HG02970 (cell line): ENCODE measurements around the gene CYP2A6.
"Not testable (repeated sequence)": the region's sequence is repeated elsewhere in the genome, so short reads cannot be mapped to it uniquely, and the experiment has no call there.

Experiments
- ATAC-seq: cut with Tn5 transposase; IDR thresholded peaks from one replicate; pipeline ENCODE4 v1.9.1; 2021; ENCODE audit warnings: mild to moderate bottlenecking, moderate library complexity, moderate number of reproducible peaks; ENCODE audit not compliant: unreplicated experiment, low FRiP score

Gene CYP2A6

DNA sequence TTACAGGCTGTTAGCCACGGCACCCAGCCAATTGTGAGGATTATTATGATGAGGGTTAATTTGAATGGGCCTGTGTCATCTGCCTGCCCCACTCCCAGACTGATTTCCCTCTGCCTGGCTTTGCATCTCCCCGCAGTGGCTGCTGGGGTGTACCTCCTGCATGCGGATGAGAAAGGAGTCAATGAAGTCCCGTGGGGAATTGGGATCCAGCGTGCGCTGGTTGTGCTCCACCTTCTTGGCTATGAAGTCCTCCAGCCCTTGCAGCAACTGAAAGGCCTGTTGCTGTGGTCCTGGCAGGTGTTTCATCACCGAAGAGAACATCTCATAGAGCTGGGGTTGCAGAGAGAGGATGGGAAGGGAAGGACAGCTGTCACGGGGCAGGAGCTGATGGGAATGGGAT lies 3.5 kb downstream of the CYP2A6 start:
- ATAC-seq, result not testable (repeated sequence)

DNA sequence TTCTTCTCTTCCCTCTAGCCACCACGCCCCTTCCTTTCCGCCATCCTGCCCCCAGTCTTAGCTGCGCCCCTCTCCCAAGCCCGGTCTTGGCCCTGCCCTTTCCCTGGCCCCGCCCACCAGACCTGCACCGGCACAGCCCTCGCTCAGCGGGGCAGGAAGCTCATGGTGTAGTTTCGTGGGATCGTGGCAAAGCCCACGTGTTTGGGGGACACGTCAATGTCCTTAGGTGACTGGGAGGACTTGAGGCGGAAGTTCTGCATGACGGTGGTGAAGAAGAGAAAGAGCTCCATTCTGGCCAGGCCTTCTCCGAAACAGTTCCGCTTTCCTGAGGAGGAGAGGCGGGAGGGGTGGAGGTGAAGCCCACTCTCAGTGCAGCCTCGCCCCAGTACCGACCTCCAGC lies 6.6 kb downstream of the CYP2A6 start:
- not testable (repeated sequence) for ATAC-seq

- ATAC-seq, result not testable (repeated sequence)
Observed at GRCh38 chr19:40842997-40843652, 7.1 kb downstream of the CYP2A6 start.

- not testable (repeated sequence) for ATAC-seq
Observed at GRCh38 chr19:40842012-40842411, 8.2 kb downstream of the CYP2A6 start.

- not testable (repeated sequence) for ATAC-seq
Observed at GRCh38 chr19:40838477-40838876, 11.8 kb downstream of the CYP2A6 start.

- ATAC-seq, result no peak
Observed at GRCh38 chr19:40836754-40837429, 13.4 kb downstream of the CYP2A6 start.

DNA sequence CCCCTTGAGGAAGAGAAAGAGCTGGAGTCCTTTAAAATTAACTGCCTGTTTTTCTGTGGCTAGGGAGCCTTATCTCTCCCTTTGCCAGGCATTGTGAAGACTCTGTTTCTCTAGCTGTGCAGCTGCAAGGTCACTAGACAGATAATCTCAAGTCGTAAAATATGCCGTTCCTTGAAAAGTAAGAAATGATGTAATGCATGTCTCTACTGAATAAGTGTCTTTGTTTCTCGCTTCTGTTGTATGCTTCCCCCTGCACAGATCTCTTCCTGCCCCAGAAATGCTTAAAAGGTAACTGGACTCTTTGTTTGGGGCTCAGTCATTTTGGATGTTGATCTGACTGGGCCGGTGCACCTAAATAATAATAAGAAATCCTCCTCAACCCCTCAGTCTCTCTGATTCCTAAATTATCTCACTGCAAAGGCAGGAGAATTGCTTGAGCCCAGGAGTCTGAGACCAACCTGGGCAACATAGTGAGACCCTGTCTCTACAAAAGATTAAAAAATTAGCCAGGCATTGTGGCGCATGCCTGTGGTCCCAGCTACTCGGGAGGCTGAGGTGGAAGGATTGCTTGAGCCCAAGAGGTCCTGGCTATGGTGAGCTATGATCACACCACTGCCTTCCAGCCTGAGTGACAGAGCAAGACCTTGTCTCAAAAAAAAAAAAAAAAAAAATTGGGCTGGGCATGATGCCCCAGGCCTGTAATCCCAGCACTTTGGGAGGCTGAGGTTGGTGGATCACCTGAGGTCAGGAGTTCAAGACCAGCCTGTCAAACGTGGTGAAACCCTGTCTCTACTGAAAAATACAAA lies 16.3 kb downstream of the CYP2A6 start:
- not testable (repeated sequence) for ATAC-seq

GRCh38 chr19:40832431-40832790 lies 17.8 kb downstream of the CYP2A6 start:
- not testable (repeated sequence) for ATAC-seq

- no peak for ATAC-seq
Observed at GRCh38 chr19:40831502-40832430, 18.5 kb downstream of the CYP2A6 start.

GRCh38 chr19:40830741-40831140 lies 19.5 kb downstream of the CYP2A6 start:
- ATAC-seq, result not testable (repeated sequence)

DNA sequence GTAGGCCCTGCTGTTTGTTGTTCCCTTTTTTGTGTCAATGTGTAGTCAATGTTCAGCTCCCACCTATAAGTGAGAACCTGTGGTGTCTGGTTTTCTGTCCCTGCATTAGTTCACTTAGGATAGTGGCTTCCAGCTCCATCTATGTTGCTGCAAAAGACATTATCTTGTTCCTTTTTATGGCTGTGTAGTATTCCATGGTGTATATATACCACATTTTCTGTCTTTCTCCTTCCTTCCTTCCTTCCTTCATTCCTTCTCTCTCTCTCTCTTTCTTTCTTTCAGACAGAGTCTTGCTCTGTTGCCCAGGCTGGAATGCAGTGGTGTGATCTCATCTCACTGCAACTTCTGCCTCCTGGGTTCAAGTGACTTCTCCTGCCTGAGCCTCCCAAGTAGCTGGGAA lies 21.0 kb downstream of the CYP2A6 start:
- ATAC-seq, result no peak

DNA sequence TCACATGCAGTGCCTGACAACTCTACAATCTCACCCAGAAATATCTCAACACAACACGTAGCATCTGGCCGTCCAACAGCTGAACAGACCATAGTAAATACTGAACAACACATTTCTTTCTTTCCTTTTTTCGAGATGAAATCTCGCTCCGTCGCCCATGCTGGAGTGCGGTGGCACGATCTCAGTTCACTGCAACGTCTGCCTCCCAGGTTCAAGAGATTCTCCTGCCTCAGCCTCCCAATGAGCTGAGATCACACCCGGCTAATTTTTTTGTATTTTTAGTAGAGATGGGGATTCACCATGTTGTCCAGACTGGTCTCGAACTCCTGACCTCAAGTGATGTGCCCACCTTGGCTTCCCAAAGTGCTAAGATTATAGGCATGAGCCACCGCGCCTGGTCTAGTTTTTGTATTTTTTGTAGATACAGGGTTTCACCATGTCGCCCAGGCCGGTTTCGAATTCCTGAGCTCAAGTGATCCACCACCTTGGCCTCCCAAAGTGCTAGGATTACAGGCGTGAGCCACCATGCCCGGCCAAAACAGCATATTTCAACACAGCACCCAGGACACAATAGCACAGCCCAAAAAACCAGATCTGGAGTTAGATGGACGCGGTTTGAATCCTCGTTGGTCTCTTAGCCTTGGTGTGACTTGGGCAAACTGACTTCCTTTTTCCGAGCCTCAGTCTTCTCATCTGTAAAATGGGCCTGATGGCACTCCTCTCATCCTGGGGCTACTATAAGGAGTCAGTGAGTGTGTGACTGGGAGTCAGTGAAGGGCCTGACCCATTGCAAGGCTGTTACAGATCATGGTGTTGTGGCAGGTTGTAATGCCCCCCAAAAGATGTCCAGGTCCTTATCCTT lies 22.6 kb downstream of the CYP2A6 start:
- no peak for ATAC-seq

DNA sequence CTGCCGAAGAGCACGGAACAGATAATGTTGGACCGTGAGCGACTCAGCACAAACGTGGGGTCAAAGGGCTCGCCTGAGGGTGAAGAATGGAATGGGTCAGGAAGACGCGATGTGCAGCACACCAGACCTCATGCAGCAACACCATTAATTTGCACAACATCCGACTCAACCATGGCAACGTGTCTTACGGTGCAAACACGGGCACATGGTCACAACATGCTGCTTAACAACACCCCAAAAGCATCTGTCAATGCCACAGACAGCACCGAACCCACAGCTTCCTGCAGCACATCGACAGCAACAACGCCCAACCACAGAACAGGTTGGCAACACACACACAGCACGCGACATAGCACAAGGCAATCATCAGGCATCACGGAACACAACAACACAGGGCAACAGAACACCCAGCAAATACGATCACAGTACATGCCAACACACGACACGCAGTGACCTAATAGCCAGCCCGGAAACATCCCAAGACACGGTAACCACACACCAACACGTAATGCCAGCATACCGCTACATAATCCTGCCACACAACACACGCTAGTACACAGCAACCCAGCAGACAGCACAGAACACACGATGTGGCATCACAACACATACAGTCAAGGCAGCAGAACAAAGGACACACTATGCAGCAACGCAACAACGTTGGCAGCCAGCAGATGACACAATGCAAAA lies 23.4 kb downstream of the CYP2A6 start:
- not testable (repeated sequence) for ATAC-seq

GRCh38 chr19:40826312-40826698 lies 23.9 kb downstream of the CYP2A6 start:
- not testable (repeated sequence) for ATAC-seq

GRCh38 chr19:40825460-40826095 lies 24.7 kb downstream of the CYP2A6 start:
- ATAC-seq, result not testable (repeated sequence)

DNA sequence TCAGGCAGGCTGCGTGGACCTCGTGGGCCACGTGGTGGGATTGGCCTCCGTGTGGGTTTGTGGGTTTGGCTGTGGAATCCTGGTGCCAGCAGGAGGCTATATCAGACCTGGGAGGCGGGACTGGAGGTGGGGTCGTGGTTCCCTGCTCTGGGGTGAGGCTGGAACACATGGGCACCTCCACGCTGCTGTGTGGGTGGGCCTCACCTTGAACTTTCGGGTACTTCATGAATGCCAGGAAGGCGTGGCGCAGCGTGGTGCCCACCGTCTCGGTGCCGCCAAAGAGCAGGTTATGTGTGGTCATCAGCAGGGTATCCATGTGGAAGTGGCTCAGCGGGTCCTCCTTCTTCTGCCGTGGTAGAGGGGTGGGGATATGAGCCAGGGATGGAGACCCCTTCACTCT lies 25.3 kb downstream of the CYP2A6 start:
- not testable (repeated sequence) for ATAC-seq

- ATAC-seq, result not testable (repeated sequence)
Observed at GRCh38 chr19:40822704-40823553, 27.3 kb downstream of the CYP2A6 start.
